Pancreas (tissue), 10 donors: Measurements from ENCODE around the gene ACBD4. TPM values are rescaled to one million over a fixed set of nuclear protein-coding genes. Genes with fewer than 3 reads are reported as not detected.

ENCODE experiments used
- ATAC-seq, 4 donors: fragments of 200-7000 bp; cut with Tn5 transposase; one replicate each; pipeline versions ENCODE4 v1.8.0 to v1.9.1; 2020; ENCODE audit warnings: mild to moderate bottlenecking in 4 of 4, moderate library complexity in 4 of 4
- DNase-seq, 6 donors: peaks; one replicate each; pipeline ENCODE4 v3.0.0-alpha.2; 2020
- FAIRE-seq: peaks from 2 replicates; lab custom pipeline; 2012; peaks lifted over from hg19 to GRCh38; lab: Jason Lieb, UNC
- H3K27ac ChIP-seq, 4 donors: fragments of 200-600 bp; sonication (generic); 1 replicate in 3 of 4; 2 replicates in 1 of 4; pipeline versions ENCODE4 v1.5.0 to v1.8.0; 2020
- H3K27me3 ChIP-seq, 4 donors: fragments of 200-600 bp; one replicate each; pipeline ENCODE4 v1.8.0; 2021
- H3K36me3 ChIP-seq, 3 donors: fragments of 200-600 bp; sonication (generic) in 1 of 3; one replicate each; pipeline versions ENCODE4 v1.5.0 to v1.8.0; 2020 to 2021
- H3K4me1 ChIP-seq, 3 donors: fragments of 200-600 bp; one replicate each; pipeline ENCODE4 v1.8.0; 2021
- H3K4me3 ChIP-seq, 4 donors: fragments of 200-600 bp; sonication (generic) in 2 of 4; one replicate each; pipeline versions ENCODE4 v1.5.0 to v1.8.0; 2020 to 2021
- H3K9me3 ChIP-seq, 4 donors: fragments of 200-600 bp; one replicate each; pipeline ENCODE4 v1.8.0; 2021
- WGBS, 2 donors: extraction: QIAGEN DNeasy Blood & Tissue Kit; methylation state at CpG; one replicate each; pipeline ENCODE4 v1.1.7; 2013; 5-methylcytosine and 5-hydroxymethylcytosine counted together
- intact Hi-C, 3 donors: fragments of 100-400 bp; cut with DNase I; formaldehyde crosslinking; loops; one replicate each; pipeline versions ENCODE4 v1.11.1 to v1.14.2; 2022
- polyA plus RNA-seq, 2 donors: library from polyadenylated mRNA; stranded (reverse); fragments of 200-250 nt; gene quantifications; one replicate each; pipeline ENCODE4 v1.2.3, GENCODE V29; 2013
- total RNA-seq, 6 donors: library from RNA; stranded (reverse); fragmentation: NEBNext Ultra II Directional in 4 of 6; extraction: Animal tissue kit (Norgen Biotek cat#: 25700) in 4 of 6; gene quantifications; one replicate each; pipeline versions ENCODE4 v1.2.1 to v1.2.4, GENCODE V29; 2021 to 2023
- TF ChIP-seq, protein P1 (sequence below), 4 donors: fragments of 200-600 bp; sonication (generic) in 3 of 4; IDR thresholded peaks; one replicate each; pipeline versions ENCODE4 v1.5.0 to v1.8.0; 2021; ENCODE audit warnings: antibody characterized with exemption in 4 of 4
- donor health status: healthy with polysubstance abuse.
- donor health status: DM: no; HTN: no; CAD: no; lungs with moderate emphysema.
- donor health status: DM: no; HTN: no; CAD: no.
- donor health status: control.
- donor health status: control.
- donor health status: Bipolar disorder and iron deficiency.
- donor health status: DM: yes; HTN: yes; CAD: no.
- donor health status: DM: no; HTN: no; CAD: no.
- donor health status: DM: no; HTN: no; CAD: no.
- donor health status: DM: yes; HTN: yes; CAD: no.

Gene ACBD4
- total and polyA plus RNA-seq, 8 donors, result 10.6 to 39.0 (median 13.8) TPM

DNA sequence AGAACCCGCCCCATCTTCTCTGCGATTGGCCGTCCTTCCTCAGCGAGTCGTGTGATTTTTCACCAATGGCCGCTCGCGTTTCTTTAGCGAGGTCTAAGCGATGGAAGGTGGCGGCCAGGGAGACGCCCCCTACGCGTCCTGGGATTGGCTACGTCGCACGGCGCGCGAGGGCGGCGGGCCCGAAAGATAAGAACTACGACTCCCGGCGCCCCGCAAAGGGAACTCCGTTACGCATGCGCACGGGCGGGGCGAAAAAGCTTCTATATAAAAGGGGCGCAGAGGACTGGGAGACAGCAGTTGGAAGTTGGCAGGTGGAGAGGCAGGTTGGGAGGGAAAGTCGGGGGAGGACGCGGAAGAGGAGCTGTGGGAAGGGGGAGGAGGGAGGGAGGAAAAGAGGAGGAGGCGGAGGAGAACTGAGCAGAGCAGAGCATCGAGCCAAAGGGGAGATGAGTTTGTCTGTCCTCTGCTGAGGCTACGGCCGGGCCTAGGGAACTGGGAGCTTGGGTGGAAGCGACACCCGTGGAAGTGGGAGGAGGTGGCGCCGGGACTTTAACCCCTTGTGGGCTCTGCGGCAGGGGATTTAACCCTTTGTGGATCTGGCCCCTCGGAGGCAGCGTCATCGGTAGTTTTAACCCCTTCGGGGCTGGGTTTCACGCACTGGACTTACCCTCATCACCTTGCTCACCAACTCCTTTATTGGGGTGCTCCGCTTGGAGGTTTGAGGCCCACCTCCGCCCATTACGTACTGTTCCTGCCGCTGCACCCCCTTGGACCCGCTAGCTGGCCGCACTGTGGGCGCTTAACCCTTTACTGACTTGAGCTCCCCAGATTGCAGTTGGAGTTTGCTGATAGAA, 12.9 kb downstream of the ACBD4 start, which contains the start of gene HEXIM1:
TSS of gene HEXIM1 (plus strand) at position 293 of the 854 bp plus-strand sequence. CDS start 716 bp downstream, outside the sequence.
- H3K4me1 ChIP-seq, result peaks cover 16 to 28% (median 21%) of the 10 kb centered on the region in 3 donors
- intact Hi-C loops, result no loop called here
- peak within 1 kb of the TSS; percentile 55 to 81 (median 73) for H3K4me3 ChIP-seq
- H3K36me3 ChIP-seq, result no peaks in the 10 kb centered on the region
- ATAC-seq (peak; percentile 72 to 82 (median 77)), FAIRE-seq (peak; percentile 94), DNase-seq (peak; percentile 99)
- no peaks in the 10 kb centered on the region for H3K9me3 ChIP-seq
- peak within 1 kb of the TSS; percentile 86 to 100 (median 94) for H3K27ac ChIP-seq
- TF ChIP-seq, protein P1, sequence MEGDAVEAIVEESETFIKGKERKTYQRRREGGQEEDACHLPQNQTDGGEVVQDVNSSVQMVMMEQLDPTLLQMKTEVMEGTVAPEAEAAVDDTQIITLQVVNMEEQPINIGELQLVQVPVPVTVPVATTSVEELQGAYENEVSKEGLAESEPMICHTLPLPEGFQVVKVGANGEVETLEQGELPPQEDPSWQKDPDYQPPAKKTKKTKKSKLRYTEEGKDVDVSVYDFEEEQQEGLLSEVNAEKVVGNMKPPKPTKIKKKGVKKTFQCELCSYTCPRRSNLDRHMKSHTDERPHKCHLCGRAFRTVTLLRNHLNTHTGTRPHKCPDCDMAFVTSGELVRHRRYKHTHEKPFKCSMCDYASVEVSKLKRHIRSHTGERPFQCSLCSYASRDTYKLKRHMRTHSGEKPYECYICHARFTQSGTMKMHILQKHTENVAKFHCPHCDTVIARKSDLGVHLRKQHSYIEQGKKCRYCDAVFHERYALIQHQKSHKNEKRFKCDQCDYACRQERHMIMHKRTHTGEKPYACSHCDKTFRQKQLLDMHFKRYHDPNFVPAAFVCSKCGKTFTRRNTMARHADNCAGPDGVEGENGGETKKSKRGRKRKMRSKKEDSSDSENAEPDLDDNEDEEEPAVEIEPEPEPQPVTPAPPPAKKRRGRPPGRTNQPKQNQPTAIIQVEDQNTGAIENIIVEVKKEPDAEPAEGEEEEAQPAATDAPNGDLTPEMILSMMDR (IDR thresholded peaks at IDR 0.05), result no peak
- WGBS, 2 donors, result 0% methylated on average over 57 to 58 of the region's 58 CpGs
- H3K27me3 ChIP-seq, result no peaks in the 10 kb centered on the region

- ATAC-seq, result peak; percentile 36 to 72 (median 60)
- Histone ChIP-seq H3K27ac (peak overlapping the region; percentile 79 to 100 (median 92)), H3K27me3 (no peaks in the 10 kb centered on the region), H3K4me3 (peak overlapping the region; percentile 55 to 81 (median 73)), H3K9me3 (no peaks in the 10 kb centered on the region), H3K36me3 (no peaks in the 10 kb centered on the region), H3K4me1 (peaks cover 16 to 28% (median 21%) of the 10 kb centered on the region in 3 donors)
- FAIRE-seq, result no peak
- TF ChIP-seq, protein P1 (IDR thresholded peaks at IDR 0.05), result peak; percentile 36 to 72 (median 53)
- peak; percentile 82 to 94 (median 86) for DNase-seq
- 1% methylated on average over 30 to 32 of the region's 32 CpGs for WGBS, 2 donors
- intact Hi-C loops, result no loop called here
Measured at GRCh38 chr17:45149037-45149668, 13.7 kb downstream of the ACBD4 start.

DNA sequence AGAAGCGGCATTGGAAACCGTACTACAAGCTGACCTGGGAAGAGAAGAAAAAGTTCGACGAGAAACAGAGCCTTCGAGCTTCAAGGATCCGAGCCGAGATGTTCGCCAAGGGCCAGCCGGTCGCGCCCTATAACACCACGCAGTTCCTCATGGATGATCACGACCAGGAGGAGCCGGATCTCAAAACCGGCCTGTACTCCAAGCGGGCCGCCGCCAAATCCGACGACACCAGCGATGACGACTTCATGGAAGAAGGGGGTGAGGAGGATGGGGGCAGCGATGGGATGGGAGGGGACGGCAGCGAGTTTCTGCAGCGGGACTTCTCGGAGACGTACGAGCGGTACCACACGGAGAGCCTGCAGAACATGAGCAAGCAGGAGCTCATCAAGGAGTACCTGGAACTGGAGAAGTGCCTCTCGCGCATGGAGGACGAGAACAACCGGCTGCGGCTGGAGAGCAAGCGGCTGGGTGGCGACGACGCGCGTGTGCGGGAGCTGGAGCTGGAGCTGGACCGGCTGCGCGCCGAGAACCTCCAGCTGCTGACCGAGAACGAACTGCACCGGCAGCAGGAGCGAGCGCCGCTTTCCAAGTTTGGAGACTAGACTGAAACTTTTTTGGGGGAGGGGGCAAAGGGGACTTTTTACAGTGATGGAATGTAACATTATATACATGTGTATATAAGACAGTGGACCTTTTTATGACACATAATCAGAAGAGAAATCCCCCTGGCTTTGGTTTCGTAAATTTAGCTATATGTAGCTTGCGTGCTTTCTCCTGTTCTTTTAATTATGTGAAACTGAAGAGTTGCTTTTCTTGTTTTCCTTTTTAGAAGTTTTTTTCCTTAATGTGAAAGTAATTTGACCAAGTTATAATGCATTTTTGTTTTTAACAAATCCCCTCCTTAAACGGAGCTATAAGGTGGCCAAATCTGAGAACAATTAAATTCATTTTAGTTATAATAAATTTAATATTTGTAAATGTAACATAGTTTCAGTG, 14.5 kb downstream of the ACBD4 start:
- intact Hi-C loops, result no loop called here
- no peaks in the 10 kb centered on the region for H3K9me3 ChIP-seq
- TF ChIP-seq, protein P1 (IDR thresholded peaks at IDR 0.05), result no peak
- H3K4me1 ChIP-seq, result peaks cover 11 to 28% (median 16%) of the 10 kb centered on the region in 3 donors
- FAIRE-seq (no peak), ATAC-seq (peak; percentile 5 to 30 (median 17)), DNase-seq (peak in 5 of 6 donors; percentile 70 to 87 (median 74))
- no peaks in the 10 kb centered on the region for H3K36me3 ChIP-seq
- H3K27ac ChIP-seq, result peak overlapping the region; percentile 79 to 100 (median 92)
- WGBS, 2 donors, result 0 to 1% methylated on average over 56 of the region's 56 CpGs
- no peaks in the 10 kb centered on the region for H3K27me3 ChIP-seq
- H3K4me3 ChIP-seq, result peak overlapping the region; percentile 55 to 81 (median 73)

DNA sequence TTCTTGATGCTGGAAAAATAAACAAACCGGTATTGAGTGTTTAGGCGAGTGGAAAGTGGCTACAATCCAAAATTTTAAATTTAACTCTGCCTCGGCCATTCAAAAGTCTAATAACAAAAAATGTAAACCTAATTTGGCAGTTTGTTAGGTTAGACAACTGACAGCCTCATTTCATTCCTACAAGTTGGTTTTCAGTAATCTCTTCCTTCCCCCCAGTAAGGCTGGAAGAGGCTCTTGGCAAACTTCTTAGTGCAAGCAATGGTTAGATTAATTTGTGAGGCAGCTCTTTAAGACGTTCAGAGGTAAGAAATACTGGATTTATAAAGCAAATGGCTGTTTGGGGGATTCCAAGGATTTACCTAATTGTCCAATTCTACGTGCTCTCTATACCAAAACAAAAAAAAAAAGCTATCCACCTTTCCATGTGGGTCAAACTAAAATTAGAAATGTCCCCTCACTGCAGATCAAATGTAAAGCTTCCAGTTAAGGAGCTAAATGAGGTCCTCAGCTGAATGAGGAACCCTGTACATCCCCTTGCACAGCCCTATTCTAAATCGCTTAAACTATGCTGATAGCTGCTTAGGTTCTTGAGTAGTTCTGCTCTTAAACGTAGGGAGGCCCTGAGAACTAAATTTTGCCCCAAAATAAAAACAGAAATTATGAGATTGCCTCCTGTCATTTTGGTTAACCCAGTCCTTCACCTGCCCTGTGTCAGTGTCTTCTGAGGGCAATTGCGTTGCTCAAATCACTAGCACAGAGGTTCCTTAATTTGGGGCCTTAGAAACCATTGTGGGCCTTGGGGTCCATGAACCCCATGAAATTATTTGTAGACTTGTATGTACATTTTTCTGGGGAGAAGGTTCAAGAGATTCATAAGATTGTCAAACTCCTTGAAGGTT, 15.7 kb downstream of the ACBD4 start:
- ATAC-seq, result no peak
- intact Hi-C loops, result no loop called here
- H3K27me3 ChIP-seq, result no peaks in the 10 kb centered on the region
- 15 to 16% methylated on average over 8 of the region's 8 CpGs for WGBS, 2 donors
- TF ChIP-seq, protein P1 (IDR thresholded peaks at IDR 0.05), result no peak
- FAIRE-seq, result no peak
- peak overlapping the region in 3 of 4 donors; percentile 12 to 81 (median 77) for H3K4me3 ChIP-seq
- peaks cover 11 to 28% (median 16%) of the 10 kb centered on the region in 3 donors for H3K4me1 ChIP-seq
- DNase-seq, result no peak
- H3K36me3 ChIP-seq, result no peaks in the 10 kb centered on the region
- H3K9me3 ChIP-seq, result no peaks in the 10 kb centered on the region
- peak overlapping the region in 2 of 4 donors; percentile 97 to 100 for H3K27ac ChIP-seq
